Umbilical cord (tissue), 2 donors: ENCODE measurements around the gene TOR3A. TPM values are rescaled to one million over a fixed set of nuclear protein-coding genes. Genes with fewer than 3 reads are reported as not detected.
"Not testable (repeated sequence)": the region's sequence is repeated elsewhere in the genome, so short reads cannot be mapped to it uniquely, and the experiment has no call there.

Experiments
- DNase-seq: peaks from one replicate; pipeline ENCODE4 v3.0.0-alpha.2; 2015; ENCODE audit warnings: low spot score
- total RNA-seq: library from RNA; depleted of rRNA; stranded (reverse); fragments of >200 nt; gene quantifications from one replicate; pipeline ENCODE4 v1.2.3, GENCODE V29; 2014; ENCODE audit warnings: low replicate concordance; ENCODE audit not compliant: insufficient read depth

Gene TOR3A
- total RNA-seq, 1 donor from 2014 or later, result 7.7 TPM

DNA sequence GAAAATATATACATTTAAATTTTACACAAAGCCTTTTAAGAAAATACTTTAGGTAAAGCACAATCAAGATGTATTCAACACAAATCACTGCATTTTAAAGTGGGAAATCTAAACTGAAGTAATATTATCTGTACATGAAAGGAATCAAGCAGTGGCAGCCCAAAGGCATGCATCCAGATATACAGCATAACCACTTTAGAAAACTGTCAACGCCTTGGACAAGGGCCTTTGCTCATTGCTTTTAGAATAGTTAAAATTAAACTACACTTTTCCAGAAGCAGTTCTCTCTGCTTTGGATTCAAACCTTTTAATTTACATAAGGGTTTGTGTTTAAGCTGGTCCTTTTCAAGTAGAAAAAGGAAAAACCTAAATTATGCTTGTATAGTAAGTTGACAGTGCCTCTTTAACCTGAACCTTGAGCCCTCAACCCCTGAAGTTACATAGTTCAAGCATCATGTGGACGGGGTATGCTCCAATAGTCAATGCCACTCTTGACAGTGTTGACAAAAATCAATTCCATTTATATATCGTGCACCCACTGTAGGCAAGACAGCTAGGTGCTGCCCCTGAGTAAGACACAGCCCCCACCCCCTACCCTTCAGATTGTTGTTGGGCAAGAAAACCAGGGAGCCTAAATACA is 22.9 kb downstream of the TOR3A start:
- no peak for DNase-seq

DNA sequence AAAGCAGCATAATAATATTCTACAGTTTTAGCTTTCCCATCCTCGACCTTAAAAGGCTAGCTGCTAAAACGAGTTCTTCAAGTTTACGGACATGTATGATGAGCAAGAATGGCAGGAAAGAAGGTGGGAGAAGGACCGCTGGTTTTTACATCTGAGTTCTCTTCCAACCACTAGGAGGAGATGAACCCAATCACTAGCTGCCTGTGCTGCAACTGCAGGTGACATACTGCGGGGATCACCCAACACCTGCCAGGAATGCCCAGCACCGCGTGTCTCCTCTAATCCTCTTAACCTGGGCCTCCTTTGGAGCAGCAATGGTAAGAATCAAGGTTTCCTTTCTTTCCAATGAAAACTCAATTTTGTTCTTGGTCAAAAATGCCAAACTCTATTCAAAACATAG is 23.5 kb downstream of the TOR3A start:
- DNase-seq, result no peak

DNA sequence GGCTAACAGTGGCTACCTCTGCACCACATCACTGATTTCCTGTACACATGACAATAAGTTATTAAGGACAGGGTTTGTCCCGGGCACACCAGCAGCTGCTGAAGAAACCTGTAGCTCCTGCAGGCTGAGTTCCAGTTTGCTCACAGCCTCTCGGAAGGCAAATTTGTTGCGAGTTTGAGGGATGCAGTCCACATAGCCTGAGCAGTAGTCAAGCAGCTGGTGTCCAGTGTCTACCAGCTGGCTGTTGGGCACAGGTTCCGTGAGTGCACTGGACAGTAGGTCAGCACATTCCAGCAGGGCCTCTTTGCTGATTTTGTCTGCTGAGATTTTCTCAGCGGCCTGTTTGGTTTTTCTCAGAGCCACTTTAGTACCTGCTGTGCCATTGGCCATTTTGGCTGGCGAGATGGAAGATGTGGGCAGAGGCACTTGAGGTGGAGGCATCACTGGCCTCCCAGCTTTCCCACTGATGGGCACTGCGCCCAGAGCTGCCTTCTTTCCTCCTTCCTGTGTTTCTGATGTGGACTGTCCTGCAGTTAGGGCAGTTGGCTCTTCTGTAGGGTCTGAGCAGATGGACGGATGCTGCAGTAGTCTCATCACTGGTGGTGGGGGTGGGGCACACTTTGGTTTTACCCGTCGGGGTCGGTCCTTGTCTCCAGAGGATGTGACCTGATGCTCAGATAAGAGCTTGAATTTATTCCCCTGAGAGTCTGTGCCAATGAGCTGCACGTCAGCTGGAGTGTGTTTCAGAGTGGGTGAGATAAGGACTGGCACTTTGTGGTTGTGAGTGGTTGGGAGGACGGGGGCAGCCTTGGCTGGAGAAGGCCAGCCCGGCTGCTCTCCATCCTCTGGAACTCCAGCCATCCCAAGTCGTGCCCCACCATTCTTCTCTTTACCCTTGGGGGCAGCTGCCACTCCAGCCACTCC is 26.1 kb downstream of the TOR3A start:
- DNase-seq, result no peak

DNA sequence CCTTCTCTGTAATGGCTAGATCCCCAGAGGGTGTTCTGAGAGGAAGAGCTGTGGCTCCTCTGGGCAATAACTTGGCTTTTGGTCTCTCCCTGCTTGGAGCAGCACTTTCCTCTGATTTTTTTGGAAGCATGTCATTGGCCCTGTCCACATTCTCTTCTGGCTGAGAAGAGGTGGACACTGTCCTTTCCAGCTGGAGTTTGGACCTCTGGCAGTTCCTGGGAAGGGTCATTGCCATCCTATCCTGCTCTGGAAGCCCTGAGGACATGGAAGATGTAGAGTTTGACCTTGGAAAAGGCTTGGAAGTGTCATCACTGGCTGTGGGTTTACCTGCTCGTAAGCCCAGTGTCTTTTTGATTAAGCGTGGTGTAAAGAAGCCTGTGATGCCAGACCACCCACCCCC is 26.8 kb downstream of the TOR3A start:
- DNase-seq, result no peak

DNA sequence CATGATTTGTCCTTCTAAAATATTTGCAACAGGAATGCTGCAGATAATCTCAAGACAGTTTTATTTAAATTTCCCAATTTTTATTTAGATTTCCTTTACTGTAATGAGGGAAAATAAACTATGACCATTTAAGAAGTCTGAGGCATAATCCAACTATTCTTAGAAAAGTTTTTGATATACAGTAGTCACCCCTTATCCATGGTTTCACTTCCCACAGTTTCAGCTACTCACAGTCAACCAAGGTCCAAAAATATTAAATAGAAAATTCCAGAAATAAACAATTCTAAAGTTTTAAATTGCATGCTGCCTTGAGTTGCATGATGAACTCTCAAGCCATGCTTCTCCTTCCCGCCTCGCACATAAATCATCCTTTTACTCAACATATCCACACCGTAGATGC is 33.3 kb downstream of the TOR3A start:
- DNase-seq, result no peak

DNA sequence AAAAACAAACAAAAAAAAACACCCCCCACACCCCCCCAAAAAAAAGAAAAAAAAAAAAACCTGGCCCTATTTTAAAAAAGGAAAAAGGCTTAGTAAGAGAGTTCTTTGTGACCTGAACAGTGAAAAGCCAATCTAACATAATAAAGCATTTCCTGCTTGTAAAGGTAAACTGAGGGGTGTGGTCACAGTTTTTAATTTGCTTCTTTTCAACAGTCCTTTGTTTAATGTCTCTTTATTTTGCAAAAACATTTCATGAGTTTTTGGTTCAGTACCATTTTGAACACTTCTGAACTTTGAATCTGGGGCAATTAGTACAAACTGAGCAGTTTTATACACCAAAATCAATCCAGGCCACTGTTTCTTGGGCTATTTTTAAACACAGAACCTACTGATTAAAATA is 37.6 kb downstream of the TOR3A start:
- DNase-seq, result no peak

DNA sequence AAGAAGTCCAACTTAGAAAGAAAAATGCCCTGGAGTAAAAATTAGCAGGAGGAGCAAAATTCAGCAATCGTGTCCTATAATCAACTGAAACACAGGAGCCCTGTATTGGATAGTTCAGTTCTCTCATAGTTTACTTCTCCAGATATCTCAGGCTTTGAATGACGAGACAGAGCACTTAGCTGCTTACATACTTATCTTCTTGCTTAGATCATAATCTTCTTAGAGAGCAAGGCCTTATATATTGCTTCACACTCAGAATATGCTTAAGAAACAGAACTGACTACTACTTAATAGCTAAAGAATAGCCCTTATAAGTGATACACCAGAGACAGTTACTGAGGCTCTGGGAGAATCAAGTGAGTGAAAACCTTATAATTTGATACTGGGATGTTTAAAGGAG is 38.9 kb downstream of the TOR3A start:
- no peak for DNase-seq

DNA sequence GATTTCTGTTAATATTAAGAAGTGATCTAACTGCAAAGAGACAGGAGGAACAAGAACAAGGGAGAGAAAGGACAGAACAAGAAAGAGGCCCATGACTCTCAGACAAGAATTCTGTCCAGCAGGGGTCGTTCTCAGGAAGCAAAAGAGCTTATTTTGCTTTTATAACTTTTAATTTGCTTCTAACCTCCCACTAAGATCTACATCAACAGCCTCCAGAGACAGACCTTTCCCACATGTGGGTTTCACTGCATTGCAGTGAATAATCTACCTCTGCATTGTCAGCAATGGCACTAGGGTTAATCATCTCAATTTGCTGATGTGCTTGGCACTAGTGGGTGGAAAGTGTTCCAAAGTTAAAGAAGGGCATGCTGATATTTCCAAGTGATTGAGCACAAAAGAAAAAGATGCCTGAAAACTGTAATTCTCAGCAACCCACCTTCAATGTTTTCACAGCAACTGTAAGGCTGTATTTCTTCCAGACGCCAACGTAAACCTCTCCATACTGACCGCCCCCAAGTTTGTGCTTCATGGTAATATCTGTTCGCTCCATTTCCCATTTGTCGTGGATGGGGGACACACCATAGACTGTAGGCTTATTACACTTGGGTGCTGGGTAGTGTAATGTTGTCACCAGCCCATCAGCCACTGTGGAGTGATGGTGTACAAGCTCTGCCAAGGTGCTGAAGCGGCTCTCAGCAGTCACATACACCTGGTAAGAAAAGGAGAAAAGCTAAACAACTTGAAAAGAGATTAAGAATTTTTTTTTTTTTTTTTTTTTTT is 39.5 kb downstream of the TOR3A start:
- peak; percentile 68 for DNase-seq

DNA sequence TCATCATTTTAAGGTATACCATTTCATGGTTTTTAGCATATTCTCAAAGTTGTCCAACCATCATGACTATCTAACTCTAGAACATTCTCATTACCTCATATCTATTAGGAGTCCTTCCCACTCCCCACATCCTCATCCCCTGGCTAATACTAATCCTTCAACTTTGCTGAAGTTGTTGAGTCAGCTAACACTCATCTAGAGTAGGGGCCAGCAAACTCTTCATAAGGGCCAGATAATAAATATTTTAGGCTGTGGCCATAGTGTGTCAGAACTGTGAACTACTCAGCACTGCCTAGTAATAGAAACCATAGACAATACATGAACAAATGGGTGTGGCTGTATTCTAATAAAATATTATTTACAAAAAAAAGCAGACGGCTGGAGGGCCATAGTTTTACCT is 43.0 kb downstream of the TOR3A start:
- DNase-seq, result no peak

DNA sequence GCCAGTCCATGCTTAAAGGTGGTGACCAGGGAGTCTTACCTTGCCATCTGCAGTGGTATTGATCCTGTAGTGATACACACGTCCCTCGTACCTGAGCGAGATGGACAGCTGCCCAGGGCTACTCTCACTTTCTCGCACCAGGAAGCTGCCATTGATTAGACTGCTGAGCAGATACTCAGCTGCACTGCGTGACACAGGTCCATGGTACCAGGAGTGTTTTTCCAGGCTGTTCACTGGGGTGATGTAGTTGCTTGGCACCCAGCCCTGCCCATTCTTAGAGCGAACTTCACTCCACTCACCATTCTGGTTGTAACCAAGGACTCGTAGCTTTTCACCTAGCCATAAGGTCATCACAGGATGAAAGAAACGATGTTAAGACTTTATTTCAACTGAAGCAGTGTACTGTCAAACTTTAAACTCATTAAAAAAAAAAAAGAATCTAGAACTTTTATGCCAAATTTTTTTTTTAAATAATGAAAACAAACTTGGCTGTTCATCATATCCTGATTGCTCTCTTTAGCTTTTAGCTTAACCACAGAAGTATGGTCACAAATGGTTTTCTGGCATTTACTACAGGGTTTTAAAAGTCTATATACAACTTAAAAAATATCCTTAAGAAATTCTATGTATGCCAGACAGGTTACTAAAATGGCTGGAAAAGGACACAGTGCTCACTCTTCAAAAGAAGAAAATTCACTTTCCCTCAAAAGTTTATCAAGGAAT is 44.6 kb downstream of the TOR3A start:
- no peak for DNase-seq

DNA sequence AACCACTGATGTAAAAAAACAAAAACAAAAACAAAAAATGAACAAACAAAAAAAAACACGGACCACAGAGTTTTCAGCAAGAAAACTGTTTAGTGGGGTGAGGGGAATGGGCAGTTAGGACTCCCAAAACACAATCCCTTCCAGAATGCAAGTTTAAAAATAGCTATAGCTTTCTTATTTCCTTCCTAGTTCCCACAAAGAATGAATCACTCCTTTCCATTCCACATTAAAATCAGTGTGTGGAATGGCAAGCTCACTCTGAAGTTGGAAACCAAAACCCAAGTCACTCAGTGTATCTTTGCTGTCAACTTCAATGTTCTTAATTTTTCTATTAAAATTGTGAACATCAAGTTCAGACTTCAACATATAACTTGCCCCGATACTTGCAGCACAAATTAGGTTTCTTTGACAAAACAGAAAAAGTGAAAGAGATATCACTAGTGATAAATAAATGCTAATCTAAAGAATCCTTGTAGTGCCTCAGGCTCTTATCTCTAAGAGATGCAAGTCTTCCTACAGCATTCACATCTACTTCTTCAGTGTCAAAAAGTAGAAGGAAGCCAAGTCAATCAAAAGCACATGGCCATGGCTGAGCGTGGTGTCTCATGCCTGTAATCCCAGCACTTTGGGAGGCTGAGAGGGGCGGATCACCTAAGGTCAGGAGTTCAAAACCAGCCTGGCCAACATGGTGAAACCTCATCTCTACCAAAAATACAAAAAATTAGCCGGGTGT is 45.5 kb downstream of the TOR3A start:
- no peak for DNase-seq

DNA sequence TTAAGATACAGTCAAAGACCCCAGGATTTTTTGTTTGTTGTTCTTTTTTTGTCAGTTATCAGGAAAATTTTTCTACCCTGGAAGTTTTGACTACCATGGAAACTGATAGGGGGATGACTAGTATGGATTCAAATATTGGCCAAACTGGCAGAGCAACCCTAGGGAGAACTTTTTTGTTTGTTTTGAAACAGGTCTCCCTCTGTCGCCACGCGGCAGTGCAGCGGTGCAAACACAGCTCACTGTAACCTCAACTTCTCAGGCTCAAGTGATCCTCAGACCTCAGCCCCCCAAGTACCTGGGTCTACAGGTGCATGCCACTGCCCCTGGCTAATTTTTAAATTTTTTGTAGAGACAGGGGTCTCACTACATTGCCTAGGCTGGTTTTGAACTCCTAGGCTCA is 46.6 kb downstream of the TOR3A start:
- DNase-seq, result no peak

DNA sequence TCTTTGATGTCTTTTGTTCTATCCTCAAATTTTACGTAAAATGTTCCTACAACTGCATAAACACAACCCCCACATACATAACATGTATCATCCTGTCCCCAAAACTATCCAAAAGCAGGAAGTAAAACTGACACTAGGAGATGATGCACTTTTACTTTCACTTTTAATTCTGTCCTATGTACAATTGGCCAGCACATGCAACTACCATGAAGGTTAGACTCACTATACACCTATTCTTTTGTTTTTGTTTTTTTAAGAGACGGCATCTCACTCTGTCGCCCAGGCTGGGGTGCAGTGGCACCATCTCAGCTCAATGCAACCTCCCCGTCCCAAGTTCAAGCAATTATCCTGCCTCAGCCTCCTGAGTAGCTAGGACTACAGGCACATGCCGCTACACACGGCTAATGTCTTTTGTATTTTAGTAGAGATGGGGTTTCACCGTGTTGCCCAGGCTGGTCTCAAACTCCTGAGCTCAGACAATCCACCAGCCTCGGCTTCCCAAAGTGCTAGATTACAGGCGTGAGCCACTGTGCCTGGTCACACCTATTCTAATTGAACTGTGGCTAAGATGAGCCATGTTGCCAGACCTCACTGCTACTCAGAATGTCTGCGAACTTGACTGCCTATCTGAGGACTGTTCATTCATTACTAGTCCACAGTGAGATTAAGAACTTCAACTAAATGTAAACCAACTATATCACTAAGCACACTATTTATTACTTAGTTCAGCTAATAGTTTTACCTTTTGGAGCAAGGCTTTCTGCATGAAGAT is 48.0 kb downstream of the TOR3A start:
- DNase-seq, result no peak

DNA sequence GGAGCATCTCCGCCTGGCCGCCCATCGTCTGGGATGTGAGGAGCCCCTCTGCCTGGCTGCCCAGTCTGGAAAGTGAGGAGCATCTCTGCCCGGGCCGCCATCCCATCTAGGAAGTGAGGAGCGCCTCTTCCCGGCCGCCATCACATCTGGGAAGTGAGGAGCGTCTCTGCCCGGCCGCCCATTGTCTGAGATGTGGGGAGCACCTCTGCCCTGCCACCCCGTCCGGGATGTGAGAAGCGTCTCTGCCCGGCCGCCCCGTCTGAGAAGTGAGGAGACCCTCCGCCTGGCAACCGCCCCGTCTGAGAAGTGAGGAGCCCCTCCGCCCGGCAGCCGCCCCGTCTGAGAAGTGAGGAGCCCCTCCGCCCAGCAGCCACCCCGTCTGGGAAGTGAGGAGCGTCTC is 53.3 kb downstream of the TOR3A start:
- DNase-seq, result not testable (repeated sequence)

DNA sequence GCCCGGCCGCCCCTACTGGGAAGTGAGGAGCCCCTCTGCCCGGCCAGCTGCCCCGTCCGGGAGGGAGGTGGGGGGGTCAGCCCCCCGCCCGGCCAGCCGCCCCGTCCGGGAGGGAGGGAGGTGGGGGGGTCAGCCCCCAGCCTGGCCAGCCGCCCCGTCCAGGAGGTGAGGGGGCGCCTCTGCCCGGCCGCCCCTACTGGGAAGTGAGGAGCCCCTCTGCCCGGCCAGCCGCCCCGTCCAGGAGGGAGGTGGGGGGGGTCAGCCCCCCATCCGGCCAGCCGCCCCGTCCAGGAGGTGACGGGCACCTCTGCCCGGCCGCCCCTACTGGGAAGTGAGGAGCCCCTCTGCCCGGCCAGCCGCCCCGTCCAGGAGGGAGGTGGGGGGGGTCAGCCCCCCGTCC is 53.8 kb downstream of the TOR3A start:
- not testable (repeated sequence) for DNase-seq

DNA sequence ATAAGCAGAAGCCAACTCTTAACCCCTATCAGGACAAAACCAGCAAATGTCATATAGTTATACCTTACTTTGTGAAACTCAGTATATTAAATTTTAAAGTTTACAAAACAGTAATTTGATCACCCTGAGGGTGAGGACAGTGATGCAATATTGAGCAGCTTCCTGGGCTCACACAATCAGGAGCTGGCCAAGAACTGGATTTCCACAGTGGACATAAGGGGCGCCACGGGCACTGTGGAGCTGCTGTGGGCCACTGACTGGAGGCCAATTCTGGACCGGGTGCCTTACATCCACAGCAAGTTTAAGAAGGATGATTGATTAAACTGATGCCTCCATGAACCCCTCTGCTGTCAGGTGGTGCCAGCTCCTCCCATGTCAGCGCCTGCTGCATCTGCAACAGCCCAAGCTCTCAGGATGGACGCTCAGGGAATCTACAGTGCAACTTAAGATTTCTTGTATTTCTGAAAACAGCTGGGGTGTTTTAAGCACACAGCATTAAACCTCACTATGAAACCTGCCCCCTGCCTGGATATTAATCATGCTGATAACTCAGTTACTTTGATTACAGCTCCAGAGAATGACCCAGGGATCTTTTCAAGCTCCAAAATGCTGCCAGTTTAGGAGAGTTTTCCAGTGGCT is 55.9 kb downstream of the TOR3A start:
- no peak for DNase-seq

DNA sequence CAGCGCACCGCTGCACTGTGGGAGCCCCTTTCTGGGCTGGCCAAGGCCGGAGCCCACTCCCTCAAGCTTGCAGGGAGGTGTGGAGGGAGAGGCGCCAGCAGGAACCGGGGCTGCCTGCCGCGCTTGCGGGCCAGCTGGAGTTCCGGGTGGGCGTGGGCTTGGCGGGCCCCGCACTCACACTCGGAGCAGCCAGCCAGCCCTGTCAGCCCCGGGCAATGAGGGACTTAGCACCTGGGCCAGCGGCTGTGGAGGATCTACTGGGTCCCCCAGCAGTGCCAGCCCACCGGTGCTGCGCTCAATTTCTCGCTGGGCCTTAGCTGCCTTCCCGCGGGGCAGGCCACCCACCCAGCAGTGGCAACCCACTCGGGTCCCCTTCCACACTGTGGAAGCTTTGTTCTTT is 56.9 kb downstream of the TOR3A start:
- not testable (repeated sequence) for DNase-seq

DNA sequence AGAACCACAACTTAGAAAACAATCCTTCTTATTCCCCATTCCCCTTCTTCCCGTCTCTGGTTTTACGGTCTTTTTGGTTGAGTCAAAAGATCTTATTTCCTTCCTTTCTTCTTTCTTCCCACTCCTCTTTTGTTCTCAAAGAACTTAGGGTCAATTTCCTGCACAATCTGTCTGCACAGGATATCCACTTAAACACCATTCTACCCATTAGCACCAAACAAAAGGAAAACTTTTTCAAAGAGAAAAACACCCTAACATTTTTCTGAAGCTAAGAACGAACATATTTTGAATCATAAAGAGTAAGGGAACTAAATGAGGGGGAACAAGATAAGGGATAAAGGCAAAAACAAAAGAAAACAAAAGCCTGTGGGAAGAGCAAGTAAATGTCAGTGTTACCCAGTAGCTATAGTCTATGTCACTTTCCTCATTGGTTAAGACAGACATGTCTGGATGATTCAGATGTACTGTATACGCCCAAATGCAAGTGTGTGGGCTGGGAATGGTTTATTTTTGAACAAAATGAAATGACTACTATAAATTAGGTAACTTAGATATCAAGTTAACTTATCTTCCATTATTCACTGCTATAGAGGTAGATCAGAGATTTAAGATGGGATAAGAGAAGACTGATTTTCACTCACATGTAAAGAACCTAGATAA is 59.9 kb downstream of the TOR3A start:
- DNase-seq, result no peak

DNA sequence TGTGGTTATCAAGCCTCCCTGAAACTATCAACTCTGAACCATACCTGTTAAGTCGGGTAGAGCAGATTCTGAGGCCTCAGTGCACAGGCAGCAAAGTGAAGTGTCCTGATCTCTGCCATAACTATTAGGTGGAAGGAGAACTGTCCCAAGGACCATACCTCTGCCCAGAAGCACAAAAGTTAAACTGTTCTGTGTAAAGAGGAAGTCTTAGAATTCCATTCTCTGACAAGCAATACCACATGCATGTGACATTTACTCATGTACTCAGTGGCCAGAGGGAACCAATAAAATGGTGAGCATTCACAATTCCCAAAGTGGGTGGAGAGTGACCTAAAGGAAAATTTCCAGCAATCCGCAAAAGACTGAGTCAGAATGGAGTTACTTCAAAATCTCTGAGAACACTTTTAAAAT is 61.0 kb downstream of the TOR3A start:
- peak; percentile 71 for DNase-seq
